IMR-90 (cell line): Measurements from ENCODE around the gene MLXIPL.
A peak's percentile ranks its signal among the peaks of the same experiment; 100 is the strongest.

ENCODE experiments used
- MAFK ChIP-seq: IDR thresholded peaks from 2 replicates; pipeline ENCODE4 v1.6.1; 2012; ENCODE audit warnings: low read depth, low read length, improper control_type of control experiment
- TF ChIP-seq, protein P1 (sequence below): conservative IDR thresholded peaks from 2 replicates; pipeline ENCODE4 v1.5.1; 2012; ENCODE audit warnings: mild to moderate bottlenecking, low read depth, low read length, improper control_type of control experiment

- TF ChIP-seq, protein P1, sequence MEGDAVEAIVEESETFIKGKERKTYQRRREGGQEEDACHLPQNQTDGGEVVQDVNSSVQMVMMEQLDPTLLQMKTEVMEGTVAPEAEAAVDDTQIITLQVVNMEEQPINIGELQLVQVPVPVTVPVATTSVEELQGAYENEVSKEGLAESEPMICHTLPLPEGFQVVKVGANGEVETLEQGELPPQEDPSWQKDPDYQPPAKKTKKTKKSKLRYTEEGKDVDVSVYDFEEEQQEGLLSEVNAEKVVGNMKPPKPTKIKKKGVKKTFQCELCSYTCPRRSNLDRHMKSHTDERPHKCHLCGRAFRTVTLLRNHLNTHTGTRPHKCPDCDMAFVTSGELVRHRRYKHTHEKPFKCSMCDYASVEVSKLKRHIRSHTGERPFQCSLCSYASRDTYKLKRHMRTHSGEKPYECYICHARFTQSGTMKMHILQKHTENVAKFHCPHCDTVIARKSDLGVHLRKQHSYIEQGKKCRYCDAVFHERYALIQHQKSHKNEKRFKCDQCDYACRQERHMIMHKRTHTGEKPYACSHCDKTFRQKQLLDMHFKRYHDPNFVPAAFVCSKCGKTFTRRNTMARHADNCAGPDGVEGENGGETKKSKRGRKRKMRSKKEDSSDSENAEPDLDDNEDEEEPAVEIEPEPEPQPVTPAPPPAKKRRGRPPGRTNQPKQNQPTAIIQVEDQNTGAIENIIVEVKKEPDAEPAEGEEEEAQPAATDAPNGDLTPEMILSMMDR: peak; percentile 23; the same call in 1 of the 2 replicates
- TF ChIP-seq MAFK: no peak
Observed at GRCh38 chr7:73578342-73579128, 45.8 kb downstream of the MLXIPL start, which contains the start of gene TBL2.
